ENCODE results near the gene PRSS48. TPM values are rescaled to one million over a fixed set of nuclear protein-coding genes. Genes with fewer than 3 reads are reported as not detected.

Gene PRSS48
- total RNA-seq, 1 donor from 2014 or later = not detected

- Histone ChIP-seq H3K27ac (ENCODE audit: low read depth, low read length) (peak overlapping the region; percentile 78), H3K27me3 (ENCODE audit: control insufficient read depth in 3 of 3, insufficient read depth in 3 of 3, low read length in 3 of 3) (no peaks in the 10 kb centered on the region), H3K4me1 (ENCODE audit: control insufficient read depth in 3 of 3, insufficient read depth in 3 of 3, low read length in 3 of 3) (peaks cover 8 to 12% (median 9%) of the 10 kb centered on the region in 3 donors), H3K4me3 (ENCODE audit: low read length in 3 of 3) (peak overlapping the region; percentile 78 to 87 (median 80)), H3K9ac (ENCODE audit: low read depth in 1 of 3, low read length in 3 of 3) (peak overlapping the region in 2 of 3 donors; percentile 71 to 87), H3K9me3 (ENCODE audit: control insufficient read depth in 3 of 3, low read length in 3 of 3) (no peaks in the 10 kb centered on the region), H3K36me3 (ENCODE audit: control insufficient read depth in 3 of 3, insufficient read depth in 3 of 3, low read length in 3 of 3) (no peaks in the 10 kb centered on the region)
Measured at GRCh38 chr4:151324124-151324751, 47.3 kb downstream of the PRSS48 start.

- Histone ChIP-seq H3K36me3 (ENCODE audit: control insufficient read depth in 3 of 3, insufficient read depth in 3 of 3, low read length in 3 of 3) (no peaks in the 10 kb centered on the region), H3K9ac (ENCODE audit: low read depth in 1 of 3, low read length in 3 of 3) (peak overlapping the region; percentile 75 to 87 (median 81)), H3K4me3 (ENCODE audit: low read length in 3 of 3) (peak overlapping the region; percentile 78 to 87 (median 80)), H3K4me1 (ENCODE audit: control insufficient read depth in 3 of 3, insufficient read depth in 3 of 3, low read length in 3 of 3) (peaks cover 8 to 12% (median 9%) of the 10 kb centered on the region in 3 donors), H3K9me3 (ENCODE audit: control insufficient read depth in 3 of 3, low read length in 3 of 3) (no peaks in the 10 kb centered on the region), H3K27me3 (ENCODE audit: control insufficient read depth in 3 of 3, insufficient read depth in 3 of 3, low read length in 3 of 3) (no peaks in the 10 kb centered on the region), H3K27ac (ENCODE audit: low read depth, low read length) (peak overlapping the region; percentile 78)
Measured at GRCh38 chr4:151324752-151325110, 47.8 kb downstream of the PRSS48 start.

- H3K27ac ChIP-seq (ENCODE audit: low read depth, low read length) = peak within 1 kb of the TSS; percentile 78
- H3K4me1 ChIP-seq (ENCODE audit: control insufficient read depth in 3 of 3, insufficient read depth in 3 of 3, low read length in 3 of 3) = peaks cover 8 to 12% (median 9%) of the 10 kb centered on the region in 3 donors
- H3K36me3 ChIP-seq (ENCODE audit: control insufficient read depth in 3 of 3, insufficient read depth in 3 of 3, low read length in 3 of 3) = no peaks in the 10 kb centered on the region
- no peaks in the 10 kb centered on the region for H3K27me3 ChIP-seq (ENCODE audit: control insufficient read depth in 3 of 3, insufficient read depth in 3 of 3, low read length in 3 of 3)
- H3K4me3 ChIP-seq (ENCODE audit: low read length in 3 of 3) = peak within 1 kb of the TSS; percentile 78 to 87 (median 80)
- peak within 1 kb of the TSS; percentile 75 to 87 (median 81) for H3K9ac ChIP-seq (ENCODE audit: low read depth in 1 of 3, low read length in 3 of 3)
- no peaks in the 10 kb centered on the region for H3K9me3 ChIP-seq (ENCODE audit: control insufficient read depth in 3 of 3, low read length in 3 of 3)
Measured at GRCh38 chr4:151325111-151325948, 48.4 kb downstream of the PRSS48 start, which contains the start of gene SH3D19. TSS of gene SH3D19 (minus strand) at chr4:151325605. CDS start at chr4:151325352, 253 bp downstream.

GRCh38 chr4:151325949-151326246, 48.9 kb downstream of the PRSS48 start:
- Histone ChIP-seq H3K27ac (ENCODE audit: low read depth, low read length) (peak overlapping the region; percentile 78), H3K4me1 (ENCODE audit: control insufficient read depth in 3 of 3, insufficient read depth in 3 of 3, low read length in 3 of 3) (peaks cover 8 to 12% (median 9%) of the 10 kb centered on the region in 3 donors), H3K9me3 (ENCODE audit: control insufficient read depth in 3 of 3, low read length in 3 of 3) (no peaks in the 10 kb centered on the region), H3K36me3 (ENCODE audit: control insufficient read depth in 3 of 3, insufficient read depth in 3 of 3, low read length in 3 of 3) (no peaks in the 10 kb centered on the region), H3K4me3 (ENCODE audit: low read length in 3 of 3) (peak overlapping the region; percentile 76 to 80 (median 78)), H3K9ac (ENCODE audit: low read depth in 1 of 3, low read length in 3 of 3) (peak overlapping the region; percentile 75 to 87 (median 81)), H3K27me3 (ENCODE audit: control insufficient read depth in 3 of 3, insufficient read depth in 3 of 3, low read length in 3 of 3) (no peaks in the 10 kb centered on the region)

- H3K4me3 ChIP-seq (ENCODE audit: low read length in 3 of 3) = no peak overlapping the region
- H3K27ac ChIP-seq (ENCODE audit: low read depth, low read length) = no peak overlapping the region
- H3K27me3 ChIP-seq (ENCODE audit: control insufficient read depth in 3 of 3, insufficient read depth in 3 of 3, low read length in 3 of 3) = no peaks in the 10 kb centered on the region
- peaks cover 0 to 4% (median 0%) of the 10 kb centered on the region in 3 donors for H3K4me1 ChIP-seq (ENCODE audit: control insufficient read depth in 3 of 3, insufficient read depth in 3 of 3, low read length in 3 of 3)
- H3K36me3 ChIP-seq (ENCODE audit: control insufficient read depth in 3 of 3, insufficient read depth in 3 of 3, low read length in 3 of 3) = no peaks in the 10 kb centered on the region
- no peaks in the 10 kb centered on the region for H3K9me3 ChIP-seq (ENCODE audit: control insufficient read depth in 3 of 3, low read length in 3 of 3)
- H3K9ac ChIP-seq (ENCODE audit: low read depth in 1 of 3, low read length in 3 of 3) = no peak overlapping the region
Measured at GRCh38 chr4:151329217-151330007, 52.5 kb downstream of the PRSS48 start.

- Histone ChIP-seq H3K9ac (ENCODE audit: low read depth in 1 of 3, low read length in 3 of 3) (no peak overlapping the region), H3K4me1 (ENCODE audit: control insufficient read depth in 3 of 3, insufficient read depth in 3 of 3, low read length in 3 of 3) (no peaks in the 10 kb centered on the region), H3K27ac (ENCODE audit: low read depth, low read length) (no peak overlapping the region), H3K9me3 (ENCODE audit: control insufficient read depth in 3 of 3, low read length in 3 of 3) (no peaks in the 10 kb centered on the region), H3K36me3 (ENCODE audit: control insufficient read depth in 3 of 3, insufficient read depth in 3 of 3, low read length in 3 of 3) (no peaks in the 10 kb centered on the region), H3K27me3 (ENCODE audit: control insufficient read depth in 3 of 3, insufficient read depth in 3 of 3, low read length in 3 of 3) (no peaks in the 10 kb centered on the region), H3K4me3 (ENCODE audit: low read length in 3 of 3) (no peak overlapping the region)
Measured at GRCh38 chr4:151331276-151332042, 54.5 kb downstream of the PRSS48 start.

GRCh38 chr4:151339467-151339866, 62.5 kb downstream of the PRSS48 start:
- H3K4me3 ChIP-seq (ENCODE audit: low read length in 3 of 3) = no peak overlapping the region
- H3K9me3 ChIP-seq (ENCODE audit: control insufficient read depth in 3 of 3, low read length in 3 of 3) = no peaks in the 10 kb centered on the region
- H3K4me1 ChIP-seq (ENCODE audit: control insufficient read depth in 3 of 3, insufficient read depth in 3 of 3, low read length in 3 of 3) = no peaks in the 10 kb centered on the region
- no peak overlapping the region for H3K27ac ChIP-seq (ENCODE audit: low read depth, low read length)
- H3K27me3 ChIP-seq (ENCODE audit: control insufficient read depth in 3 of 3, insufficient read depth in 3 of 3, low read length in 3 of 3) = no peaks in the 10 kb centered on the region
- H3K9ac ChIP-seq (ENCODE audit: low read depth in 1 of 3, low read length in 3 of 3) = no peak overlapping the region
- no peaks in the 10 kb centered on the region for H3K36me3 ChIP-seq (ENCODE audit: control insufficient read depth in 3 of 3, insufficient read depth in 3 of 3, low read length in 3 of 3)

- H3K9me3 ChIP-seq (ENCODE audit: control insufficient read depth in 3 of 3, low read length in 3 of 3) = no peaks in the 10 kb centered on the region
- H3K27ac ChIP-seq (ENCODE audit: low read depth, low read length) = no peak overlapping the region
- no peaks in the 10 kb centered on the region for H3K36me3 ChIP-seq (ENCODE audit: control insufficient read depth in 3 of 3, insufficient read depth in 3 of 3, low read length in 3 of 3)
- no peak overlapping the region for H3K9ac ChIP-seq (ENCODE audit: low read depth in 1 of 3, low read length in 3 of 3)
- H3K4me3 ChIP-seq (ENCODE audit: low read length in 3 of 3) = no peak overlapping the region
- H3K4me1 ChIP-seq (ENCODE audit: control insufficient read depth in 3 of 3, insufficient read depth in 3 of 3, low read length in 3 of 3) = no peaks in the 10 kb centered on the region
- no peaks in the 10 kb centered on the region for H3K27me3 ChIP-seq (ENCODE audit: control insufficient read depth in 3 of 3, insufficient read depth in 3 of 3, low read length in 3 of 3)
Measured at GRCh38 chr4:151340751-151341385, 63.9 kb downstream of the PRSS48 start.
